ENCODE data around the gene OR5D16.

DNA sequence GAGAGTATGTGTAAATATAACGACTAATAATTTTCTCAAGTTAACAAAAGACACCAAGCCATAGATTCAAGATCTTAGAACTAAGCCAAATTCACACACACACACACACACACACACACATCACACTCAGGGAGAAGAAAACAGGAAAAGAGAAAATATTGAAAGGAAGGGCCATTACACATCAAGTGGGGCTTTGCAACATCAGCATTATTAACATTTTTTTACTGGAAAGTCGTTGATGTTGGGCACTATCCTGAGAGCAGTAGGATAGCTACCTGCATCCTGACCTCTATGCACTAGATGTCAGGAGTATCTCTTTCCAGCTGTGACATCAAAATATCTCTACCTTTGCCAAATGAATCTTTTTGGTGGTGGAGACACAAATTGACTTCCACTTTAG lies 8.9 kb downstream of the OR5D16 start:
- no peak for TF ChIP-seq CHD1 (IDR thresholded peaks at IDR 0.05; ENCODE audit: low read depth, low read length)
- TF ChIP-seq, protein P1, sequence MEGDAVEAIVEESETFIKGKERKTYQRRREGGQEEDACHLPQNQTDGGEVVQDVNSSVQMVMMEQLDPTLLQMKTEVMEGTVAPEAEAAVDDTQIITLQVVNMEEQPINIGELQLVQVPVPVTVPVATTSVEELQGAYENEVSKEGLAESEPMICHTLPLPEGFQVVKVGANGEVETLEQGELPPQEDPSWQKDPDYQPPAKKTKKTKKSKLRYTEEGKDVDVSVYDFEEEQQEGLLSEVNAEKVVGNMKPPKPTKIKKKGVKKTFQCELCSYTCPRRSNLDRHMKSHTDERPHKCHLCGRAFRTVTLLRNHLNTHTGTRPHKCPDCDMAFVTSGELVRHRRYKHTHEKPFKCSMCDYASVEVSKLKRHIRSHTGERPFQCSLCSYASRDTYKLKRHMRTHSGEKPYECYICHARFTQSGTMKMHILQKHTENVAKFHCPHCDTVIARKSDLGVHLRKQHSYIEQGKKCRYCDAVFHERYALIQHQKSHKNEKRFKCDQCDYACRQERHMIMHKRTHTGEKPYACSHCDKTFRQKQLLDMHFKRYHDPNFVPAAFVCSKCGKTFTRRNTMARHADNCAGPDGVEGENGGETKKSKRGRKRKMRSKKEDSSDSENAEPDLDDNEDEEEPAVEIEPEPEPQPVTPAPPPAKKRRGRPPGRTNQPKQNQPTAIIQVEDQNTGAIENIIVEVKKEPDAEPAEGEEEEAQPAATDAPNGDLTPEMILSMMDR (conservative IDR thresholded peaks at IDR 0.05; ENCODE audit: low read depth, low read length) = no peak
- no peak for TF ChIP-seq SMC3 (IDR thresholded peaks at IDR 0.05; ENCODE audit: low read depth, low read length)
- TF ChIP-seq POLR2A (IDR thresholded peaks at IDR 0.05; ENCODE audit: low read depth, low read length) = no peak
- TF ChIP-seq, protein P2, sequence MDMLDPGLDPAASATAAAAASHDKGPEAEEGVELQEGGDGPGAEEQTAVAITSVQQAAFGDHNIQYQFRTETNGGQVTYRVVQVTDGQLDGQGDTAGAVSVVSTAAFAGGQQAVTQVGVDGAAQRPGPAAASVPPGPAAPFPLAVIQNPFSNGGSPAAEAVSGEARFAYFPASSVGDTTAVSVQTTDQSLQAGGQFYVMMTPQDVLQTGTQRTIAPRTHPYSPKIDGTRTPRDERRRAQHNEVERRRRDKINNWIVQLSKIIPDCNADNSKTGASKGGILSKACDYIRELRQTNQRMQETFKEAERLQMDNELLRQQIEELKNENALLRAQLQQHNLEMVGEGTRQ (IDR thresholded peaks at IDR 0.05; ENCODE audit: low read depth, low read length) = no peak
- no peak for TF ChIP-seq MXI1 (IDR thresholded peaks at IDR 0.05; ENCODE audit: borderline replicate concordance, low read depth, low read length)
- TF ChIP-seq RAD21 (IDR thresholded peaks at IDR 0.05; ENCODE audit: low read length) = no peak
- peak; percentile 21; the same call in 1 of the 2 replicates for TF ChIP-seq MAFK (IDR thresholded peaks at IDR 0.05; ENCODE audit: low read depth, low read length)

All from IMR-90 (cell line).